Left colon (tissue), 2 donors: Measurements from ENCODE around the gene RAB40C. TPM values are rescaled to one million over a fixed set of nuclear protein-coding genes. Genes with fewer than 3 reads are reported as not detected.

Source experiments
- ATAC-seq: fragments of 200-7000 bp; cut with Tn5 transposase; one replicate; pipeline ENCODE4 v1.9.1; 2020; ENCODE audit warnings: mild to moderate bottlenecking, moderate library complexity
- DNase-seq, 2 donors: peaks; one replicate each; pipeline ENCODE4 v3.0.0-alpha.2; 2020
- intact Hi-C, 2 donors: fragments of 100-400 bp; cut with DNase I in 1 of 2; cut with micrococcal nuclease in 1 of 2; formaldehyde crosslinking; loops; one replicate each; pipeline versions ENCODE4 v1.11.2 to v1.14.0; 2022; cut with DNase I, micrococcal nuclease
- total RNA-seq, 2 donors: library from RNA; stranded (reverse); fragmentation: NEBNext Ultra II Directional; extraction: Animal tissue kit (Norgen Biotek cat#: 25700); gene quantifications; one replicate each; pipeline ENCODE4 v1.2.1, GENCODE V29; 2021
- donor health status: DM: no; HTN: no; CAD: no.
- donor health status: DM: yes; HTN: yes; CAD: no.

RAB40C gene
- total RNA-seq, 2 donors from 2014 or later = 38.2 to 43.4 TPM

- intact Hi-C loops = no loop called here
- peak; percentile 72 for ATAC-seq
- peak; percentile 95 to 96 for DNase-seq
These were observed 59.1 kb downstream of the RAB40C start, which contains the start of gene WDR90 for GRCh38 chr16:648781-649589. TSS of gene WDR90 (plus strand) at chr16:649365. CDS start at chr16:649417, 52 bp downstream.

DNA sequence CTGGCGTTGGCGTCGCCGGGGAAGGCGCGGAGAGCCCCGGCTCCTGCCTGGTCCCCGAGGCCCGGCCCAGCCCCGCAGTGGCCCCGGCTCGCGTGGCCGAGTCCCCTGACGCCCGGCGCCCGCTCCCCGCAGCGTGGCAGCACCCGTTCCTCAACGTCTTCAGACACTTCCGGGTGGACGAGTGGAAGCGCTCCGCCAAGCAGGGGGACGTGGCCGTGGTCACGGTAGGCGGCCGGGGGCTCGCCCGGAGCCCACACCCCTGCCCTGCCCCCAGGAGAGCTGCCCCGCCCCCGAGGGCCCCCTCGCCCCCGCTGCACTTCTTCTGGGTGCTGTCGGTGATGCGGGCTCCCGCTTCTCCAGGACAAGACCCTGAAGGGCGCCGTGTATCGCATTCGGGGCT, 59.8 kb downstream of the RAB40C start:
- ATAC-seq (no peak), DNase-seq (no peak)
- intact Hi-C loops = no loop called here

DNA sequence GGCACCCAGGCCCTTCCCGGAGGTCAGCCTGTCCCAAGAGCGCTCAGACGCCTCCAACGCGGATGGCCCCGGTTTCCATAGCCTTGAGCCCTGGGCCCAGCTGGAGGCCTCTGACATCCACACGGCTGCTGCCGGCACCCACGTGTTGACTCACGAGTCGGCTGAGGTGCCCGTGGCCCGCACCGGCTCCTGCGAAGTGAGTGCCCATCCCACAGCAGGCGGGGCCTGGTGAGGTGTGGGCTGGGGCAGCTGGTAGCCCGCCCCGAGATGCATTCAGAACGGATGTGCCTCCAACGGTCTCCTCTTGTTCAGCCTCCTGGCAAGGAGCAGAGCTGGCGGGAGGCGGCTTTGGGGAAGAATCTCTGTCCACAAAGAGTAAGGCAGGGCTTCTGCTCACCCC, 62.0 kb downstream of the RAB40C start:
- DNase-seq (no peak), ATAC-seq (no peak)
- intact Hi-C loops = no loop called here

GRCh38 chr16:652454-653305, 62.8 kb downstream of the RAB40C start:
- no peak for DNase-seq
- ATAC-seq = no peak
- intact Hi-C loops = no loop called here

DNA sequence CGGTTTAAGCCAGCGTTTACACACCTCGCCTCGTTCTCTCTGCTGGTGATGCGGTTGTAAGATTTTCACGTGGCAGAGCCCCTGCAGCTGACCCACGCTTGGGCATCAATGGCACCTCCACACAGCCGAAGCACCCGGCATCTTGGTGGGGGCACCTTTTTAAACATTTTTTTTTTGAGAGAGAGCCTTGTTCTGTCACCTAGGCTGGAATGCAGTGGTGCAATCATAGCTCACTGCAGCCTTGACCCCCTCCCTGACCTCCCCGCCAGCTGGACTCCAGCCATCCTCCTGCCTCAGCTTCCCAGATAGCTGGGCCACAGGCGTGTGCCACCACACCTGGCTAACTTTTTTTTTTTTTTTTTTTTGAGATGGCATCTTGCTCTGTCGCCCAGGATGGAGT, 64.2 kb downstream of the RAB40C start:
- no peak for DNase-seq
- intact Hi-C loops = no loop called here
- no peak for ATAC-seq

GRCh38 chr16:657487-657886, 67.6 kb downstream of the RAB40C start:
- DNase-seq (no peak), ATAC-seq (no peak)

GRCh38 chr16:658679-659571, 69.1 kb downstream of the RAB40C start:
- DNase-seq = no peak
- intact Hi-C loops = no loop called here
- no peak for ATAC-seq

More at GRCh38 chr16:657487-657886, 67.6 kb downstream of the RAB40C start:
- intact Hi-C loops = no loop called here

DNA sequence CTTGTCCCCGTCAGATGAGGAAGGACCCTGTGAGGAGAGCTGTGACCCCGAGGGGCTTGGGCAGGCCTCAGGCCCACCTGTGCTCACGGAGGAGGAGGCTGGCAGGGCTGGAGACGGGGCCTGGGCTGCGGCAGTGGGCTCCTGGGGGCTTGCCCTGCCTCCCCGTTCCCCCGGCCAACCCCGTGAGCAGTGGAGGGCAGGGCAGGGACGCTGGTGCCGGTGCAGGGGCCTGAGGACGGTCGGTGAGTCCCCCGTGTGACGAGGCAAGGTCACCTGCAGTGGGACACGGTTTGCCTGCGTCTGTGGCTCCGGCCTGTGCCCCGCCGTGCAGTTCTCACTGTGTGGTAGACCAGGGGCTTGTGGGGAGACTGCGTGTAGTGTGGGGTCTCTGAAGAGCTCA, 69.8 kb downstream of the RAB40C start:
- intact Hi-C loops = no loop called here

GRCh38 chr16:660132-660458, 70.2 kb downstream of the RAB40C start:
- intact Hi-C loops = no loop called here
- ATAC-seq = no peak
- no peak for DNase-seq

More for the DNA sequence above, 69.8 kb downstream of the RAB40C start:
- DNase-seq (no peak), ATAC-seq (no peak)

DNA sequence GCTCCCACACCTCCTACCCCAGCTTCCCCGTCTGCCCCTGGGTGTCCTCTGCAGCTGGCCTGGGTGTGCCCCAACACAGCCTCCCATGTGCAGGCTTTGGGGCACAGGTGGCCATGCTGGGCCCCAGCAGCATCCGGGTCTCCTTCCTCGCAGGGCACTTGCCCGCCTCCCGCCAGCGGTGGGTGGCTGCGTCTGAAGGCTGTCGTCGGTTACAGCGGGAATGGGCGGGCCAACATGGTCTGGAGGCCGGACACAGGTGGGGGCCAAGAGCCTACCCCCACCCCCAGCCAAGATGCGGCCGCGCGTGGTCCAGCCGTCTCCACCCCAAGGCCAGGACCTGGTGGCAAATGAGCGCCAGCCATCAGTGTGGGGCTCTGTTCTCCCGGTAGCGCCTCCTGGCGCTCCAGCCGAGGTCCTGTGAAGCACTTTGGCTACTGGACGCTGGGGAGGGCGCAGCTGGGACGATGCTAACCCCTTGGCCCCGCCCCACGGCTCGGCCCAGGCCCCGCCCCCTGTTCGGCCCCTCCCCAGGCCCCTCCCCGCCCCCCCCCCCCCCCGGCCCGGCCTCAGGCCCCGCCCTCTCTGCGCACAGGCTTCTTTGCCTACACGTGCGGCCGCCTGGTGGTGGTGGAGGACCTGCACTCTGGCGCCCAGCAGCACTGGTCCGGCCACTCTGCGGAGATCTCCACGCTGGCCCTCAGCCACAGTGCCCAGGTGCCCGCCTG, 70.8 kb downstream of the RAB40C start:
- DNase-seq (peak; percentile 91 to 94), ATAC-seq (peak; percentile 92)
- intact Hi-C loops = no loop called here

- ATAC-seq = no peak
- intact Hi-C loops = no loop called here
- peak; percentile 37 to 48 for DNase-seq
These were observed 71.4 kb downstream of the RAB40C start for GRCh38 chr16:661184-661821.

DNA sequence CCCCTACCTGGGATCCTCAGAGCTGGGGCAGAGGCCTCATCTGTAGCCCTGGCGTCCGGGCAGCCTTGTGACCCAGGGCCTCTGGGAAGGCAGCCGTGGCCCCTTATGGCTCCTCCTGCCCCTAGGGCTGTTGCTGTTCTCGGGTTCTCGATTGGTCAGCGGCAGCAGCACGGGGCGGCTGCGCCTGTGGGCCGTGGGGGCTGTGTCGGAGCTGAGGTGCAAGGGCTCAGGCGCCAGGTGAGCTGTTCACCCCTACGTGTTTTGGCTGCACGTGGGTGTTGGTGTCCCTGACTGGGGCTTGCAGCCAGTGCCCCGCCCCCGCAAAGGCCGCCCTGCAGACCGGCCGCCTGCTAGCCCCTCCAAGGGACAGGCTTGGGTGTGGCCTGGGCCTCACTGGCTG, 72.2 kb downstream of the RAB40C start:
- ATAC-seq = no peak
- DNase-seq = no peak
- intact Hi-C loops = no loop called here

GRCh38 chr16:662597-662996, 72.7 kb downstream of the RAB40C start:
- ATAC-seq (no peak), DNase-seq (no peak)
- intact Hi-C loops = no loop called here

GRCh38 chr16:666572-666971, 76.7 kb downstream of the RAB40C start:
- intact Hi-C loops = no loop called here
- ATAC-seq (no peak), DNase-seq (no peak)

DNA sequence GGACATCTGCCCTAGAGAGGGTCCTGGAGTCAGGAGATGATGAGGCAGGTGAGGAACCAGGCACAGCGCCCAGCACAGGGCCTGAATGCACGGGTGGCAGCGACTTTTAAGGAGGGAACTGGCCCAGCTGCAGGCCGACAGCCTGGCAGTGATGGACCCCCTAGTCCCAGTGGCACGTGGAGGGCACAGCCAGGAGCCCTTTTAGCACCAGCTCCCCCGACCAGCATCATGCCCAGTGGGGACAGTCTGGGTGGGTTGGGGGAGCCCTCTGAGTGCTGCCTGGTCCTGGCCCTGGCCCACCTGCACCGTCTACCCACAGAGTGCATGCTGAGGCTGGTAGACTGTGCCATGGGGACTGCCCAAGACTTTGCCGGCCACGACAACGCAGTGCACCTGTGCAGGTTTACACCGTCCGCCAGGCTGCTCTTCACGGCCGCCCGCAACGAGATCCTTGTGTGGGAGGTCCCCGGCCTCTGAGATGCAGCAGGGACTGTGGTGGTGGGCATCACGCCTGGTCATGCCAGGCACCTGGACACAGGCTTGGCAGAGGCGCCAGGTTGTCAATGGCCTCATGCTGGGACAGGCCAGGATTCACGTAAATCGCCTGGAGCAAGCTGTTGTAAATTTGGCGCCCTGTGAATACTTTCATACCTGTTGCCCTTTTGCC, 77.4 kb downstream of the RAB40C start:
- ATAC-seq = no peak
- DNase-seq = no peak
- intact Hi-C loops = no loop called here

GRCh38 chr16:667780-668518, 78.1 kb downstream of the RAB40C start, which contains the start of gene RHOT2:
TSS of gene RHOT2 (plus strand) at chr16:668132. CDS start at chr16:668200, 68 bp downstream.
- peak; percentile 90 to 96 for DNase-seq
- intact Hi-C loops = no loop called here
- ATAC-seq = peak; percentile 92
